GM19438 (cell line): ENCODE results near the gene DNAL1.
"Not testable (repeated sequence)": the region's sequence is repeated elsewhere in the genome, so short reads cannot be mapped to it uniquely, and the experiment has no call there.

Source experiments
- ATAC-seq: cut with Tn5 transposase; IDR thresholded peaks from one replicate; pipeline ENCODE4 v1.9.1; 2021; ENCODE audit warnings: low read depth; ENCODE audit not compliant: unreplicated experiment

The DNAL1 gene

DNA sequence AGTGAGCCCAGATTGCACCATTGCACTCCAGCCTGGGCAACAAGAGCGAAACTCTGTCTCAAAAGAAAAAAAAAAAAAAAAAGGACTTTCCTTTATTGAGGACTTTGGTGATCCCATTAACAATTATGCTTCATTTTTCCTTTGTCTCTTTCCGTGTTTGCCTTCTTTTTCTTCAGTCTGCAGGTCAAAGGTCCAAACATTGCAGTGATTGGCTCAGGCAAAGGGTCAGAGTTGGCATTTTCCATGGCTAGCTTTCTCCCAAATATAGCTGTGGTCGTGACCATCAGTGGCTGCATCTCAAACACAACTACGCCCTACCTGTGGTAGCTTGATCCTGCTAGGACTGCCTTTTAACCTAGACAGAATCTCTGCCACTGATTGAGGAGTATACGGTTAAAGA lies 7.0 kb upstream of the DNAL1 start:
- no peak for ATAC-seq

DNA sequence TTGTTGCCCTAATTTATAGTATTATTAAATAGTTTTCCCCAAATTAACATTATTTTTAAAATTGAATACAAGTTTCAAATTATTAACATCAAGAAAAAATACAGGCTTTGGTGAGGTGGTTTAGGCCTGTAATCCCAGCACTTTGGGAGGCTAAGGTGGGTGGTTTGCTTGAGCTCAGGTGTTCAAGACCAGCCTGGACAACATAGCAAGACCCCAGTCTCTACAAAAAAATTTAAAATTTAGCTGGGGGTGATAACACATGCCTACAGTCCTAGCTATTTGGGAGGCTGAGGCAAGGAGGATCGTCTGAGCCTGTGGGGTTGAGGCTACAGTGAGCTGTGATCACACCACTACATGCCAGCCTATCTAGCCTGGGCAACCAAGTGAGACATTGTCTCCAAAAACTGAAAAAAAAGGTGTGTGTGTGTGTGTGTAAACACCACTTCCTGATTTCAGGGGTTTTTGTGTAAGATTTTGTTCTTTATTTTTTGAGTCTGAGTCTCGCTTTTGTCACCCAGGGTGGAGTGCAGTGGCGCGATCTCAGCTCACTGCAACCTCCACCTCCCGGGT lies 3.9 kb upstream of the DNAL1 start:
- no peak for ATAC-seq

DNA sequence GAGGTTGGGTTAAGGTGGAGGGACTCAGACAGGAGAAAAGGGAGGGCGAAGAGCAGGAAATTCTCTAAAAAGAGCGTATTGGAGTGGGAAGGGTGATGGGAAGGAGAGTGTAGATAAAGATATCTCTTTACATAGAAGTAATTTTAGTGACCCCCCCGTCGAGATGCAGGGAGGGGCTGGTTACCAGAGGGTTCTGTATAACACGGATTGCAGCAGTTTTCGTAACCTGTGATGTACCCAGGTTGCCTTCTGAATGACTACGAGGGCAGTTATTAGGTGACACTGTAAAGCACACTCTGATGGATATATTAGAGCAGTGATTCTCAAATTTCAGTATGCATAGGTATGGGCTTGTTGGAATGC lies 443 bp downstream of the DNAL1 start:
- ATAC-seq: no peak

GRCh38 chr14:73651005-73651404 lies 6.2 kb downstream of the DNAL1 start:
- no peak for ATAC-seq

DNA sequence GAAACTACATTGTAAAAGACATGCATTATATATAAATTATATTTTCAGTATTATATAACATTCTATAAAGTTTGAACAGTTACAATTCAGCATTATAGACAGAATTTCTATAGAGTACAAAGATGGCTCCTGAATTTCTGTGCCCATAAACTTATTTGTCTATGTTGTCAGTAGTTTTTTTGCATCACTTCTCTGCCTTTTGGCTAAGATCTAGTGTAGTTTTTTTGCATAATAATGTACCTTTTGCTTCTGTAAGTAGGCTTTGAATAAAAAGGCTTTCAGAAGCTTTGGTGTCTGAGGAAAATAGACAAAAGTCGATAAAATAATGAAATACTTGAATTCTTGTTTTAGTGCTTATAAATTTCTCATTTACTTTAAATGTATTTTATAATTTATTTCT lies 11.1 kb downstream of the DNAL1 start:
- no peak for ATAC-seq

DNA sequence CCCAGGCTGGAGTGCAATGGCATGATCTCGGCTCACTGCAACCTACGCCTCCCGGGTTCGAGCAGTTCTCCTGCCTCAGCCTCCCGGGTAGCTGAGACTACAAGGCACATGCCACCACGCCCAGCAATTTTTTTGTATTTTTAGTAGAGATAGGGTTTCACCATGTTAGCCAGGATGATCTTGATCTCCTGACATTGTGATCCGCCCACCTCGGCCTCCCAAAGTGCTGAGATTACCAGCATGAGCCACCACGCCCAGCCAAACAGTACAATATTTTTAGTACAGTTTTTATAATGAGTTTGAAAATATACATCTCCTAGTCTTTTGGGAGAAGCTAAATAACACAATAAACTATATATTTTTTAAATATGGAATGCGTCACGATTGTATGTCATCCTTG lies 14.4 kb downstream of the DNAL1 start:
- not testable (repeated sequence) for ATAC-seq

GRCh38 chr14:73660511-73660910 lies 15.7 kb downstream of the DNAL1 start:
- ATAC-seq: no peak

DNA sequence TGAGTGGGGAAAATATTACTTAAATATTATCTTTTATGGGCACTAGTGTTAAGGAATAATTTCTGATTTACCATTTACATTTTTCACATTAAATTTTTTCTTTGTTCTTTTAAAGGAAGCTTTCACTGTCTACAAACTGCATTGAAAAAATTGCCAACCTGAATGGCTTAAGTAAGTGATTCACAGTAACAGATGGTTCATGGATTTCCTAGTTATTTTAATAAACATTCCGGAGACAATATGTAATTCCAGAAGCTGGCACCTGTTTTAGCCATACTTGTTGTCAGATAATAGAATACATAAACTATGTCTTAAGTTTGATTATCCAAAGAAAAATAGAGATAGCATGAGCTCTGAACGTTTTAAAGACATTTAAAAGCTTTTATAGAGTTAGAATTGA lies 17.1 kb downstream of the DNAL1 start:
- no peak for ATAC-seq

GRCh38 chr14:73662487-73662943 lies 17.7 kb downstream of the DNAL1 start:
- no peak for ATAC-seq

DNA sequence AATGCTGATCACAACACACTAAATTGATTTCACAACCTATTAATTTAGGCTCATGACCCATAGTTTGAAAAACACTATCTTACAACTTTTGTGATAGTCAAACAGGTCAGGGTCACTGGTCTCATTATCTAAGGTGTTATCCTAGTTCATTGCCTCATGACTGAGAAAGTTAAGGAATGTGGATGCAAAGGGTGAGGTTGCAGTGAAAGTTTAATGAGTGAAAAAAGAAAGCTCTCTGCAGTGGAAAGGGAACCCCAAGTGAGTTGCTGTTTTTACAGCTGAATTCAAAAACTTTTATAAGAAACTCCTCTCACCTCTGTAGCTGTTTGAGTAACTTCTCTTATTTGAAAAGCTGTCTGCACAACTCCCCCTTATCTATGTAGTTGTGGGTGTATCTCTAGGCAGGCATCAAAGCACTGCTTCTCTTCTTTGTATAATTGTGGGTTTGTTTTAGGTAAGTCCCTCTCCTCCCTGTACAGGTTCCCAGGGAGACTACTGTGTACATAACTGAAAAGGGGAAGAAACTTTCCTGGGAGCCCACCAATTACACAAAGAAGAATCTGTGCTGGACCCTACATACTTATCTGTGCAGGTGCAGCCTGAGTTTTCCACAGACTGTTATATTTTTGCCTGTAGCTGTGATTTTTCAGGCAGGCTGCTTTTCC lies 18.9 kb downstream of the DNAL1 start:
- ATAC-seq: no peak

- ATAC-seq: no peak
Measured at GRCh38 chr14:73665130-73665529, 20.3 kb downstream of the DNAL1 start.

DNA sequence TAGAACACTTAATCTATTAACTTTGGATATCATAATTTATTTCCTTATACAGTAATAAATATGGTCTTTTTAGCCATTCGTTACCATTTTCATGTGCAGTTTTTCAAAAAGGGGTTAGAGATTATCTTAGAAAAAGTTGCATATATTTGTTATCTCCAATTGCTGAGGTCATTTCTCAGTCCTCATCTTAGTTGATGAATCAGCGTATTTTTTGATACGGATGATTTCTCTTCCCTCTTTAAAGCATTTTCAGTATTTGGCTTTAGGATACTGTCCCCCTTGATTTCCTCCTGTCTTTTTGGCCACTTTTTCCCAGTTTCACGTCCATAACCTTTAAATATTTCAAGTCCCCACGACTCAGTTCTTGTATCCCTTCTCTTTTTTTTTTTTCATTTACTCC lies 21.8 kb downstream of the DNAL1 start:
- no peak for ATAC-seq

DNA sequence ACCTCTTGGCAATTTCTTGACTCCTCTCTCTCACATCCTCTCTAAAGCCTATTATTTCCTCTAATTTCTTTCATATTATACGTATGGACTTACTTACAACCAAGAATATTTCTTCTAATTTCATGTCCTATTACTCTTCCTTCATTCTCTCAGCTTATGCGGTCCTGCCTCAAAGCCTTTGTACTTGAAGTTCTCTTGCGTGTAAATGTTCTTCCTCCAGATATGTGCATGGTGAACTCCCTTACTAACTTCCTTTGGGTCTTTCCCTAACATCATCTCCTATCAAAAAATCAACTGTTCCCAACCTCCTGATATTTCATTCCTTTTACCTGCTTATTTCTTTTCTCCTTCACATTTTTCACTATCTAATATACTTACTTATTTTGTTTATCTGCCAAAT lies 23.1 kb downstream of the DNAL1 start:
- no peak for ATAC-seq

DNA sequence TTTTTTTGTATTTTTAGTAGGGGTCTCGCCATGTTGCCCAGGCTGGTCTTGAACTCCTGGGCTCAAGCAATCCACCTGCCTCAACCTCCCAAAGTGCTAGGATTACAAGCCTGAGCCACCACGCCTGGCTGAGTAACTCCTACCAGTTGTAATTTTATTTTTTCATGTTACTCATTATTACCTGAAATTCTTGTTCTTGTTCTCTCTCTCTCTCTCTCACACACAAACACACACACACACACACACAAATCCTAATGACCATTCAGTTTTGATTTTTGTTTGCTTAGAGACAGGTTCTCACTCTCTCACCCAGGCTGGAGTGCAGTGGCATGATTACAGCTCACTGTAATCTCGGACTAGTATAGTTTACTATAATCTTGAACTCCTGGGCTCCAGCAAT lies 30.2 kb downstream of the DNAL1 start:
- ATAC-seq: no peak

- ATAC-seq: no peak
Measured at GRCh38 chr14:73678698-73679097, 33.9 kb downstream of the DNAL1 start.

- no peak for ATAC-seq
Measured at GRCh38 chr14:73680821-73681220, 36.0 kb downstream of the DNAL1 start.

GRCh38 chr14:73684627-73685026 lies 39.8 kb downstream of the DNAL1 start:
- ATAC-seq: no peak

GRCh38 chr14:73685328-73685727 lies 40.5 kb downstream of the DNAL1 start:
- no peak for ATAC-seq

- ATAC-seq: no peak
Measured at GRCh38 chr14:73686901-73687300, 42.1 kb downstream of the DNAL1 start.

DNA sequence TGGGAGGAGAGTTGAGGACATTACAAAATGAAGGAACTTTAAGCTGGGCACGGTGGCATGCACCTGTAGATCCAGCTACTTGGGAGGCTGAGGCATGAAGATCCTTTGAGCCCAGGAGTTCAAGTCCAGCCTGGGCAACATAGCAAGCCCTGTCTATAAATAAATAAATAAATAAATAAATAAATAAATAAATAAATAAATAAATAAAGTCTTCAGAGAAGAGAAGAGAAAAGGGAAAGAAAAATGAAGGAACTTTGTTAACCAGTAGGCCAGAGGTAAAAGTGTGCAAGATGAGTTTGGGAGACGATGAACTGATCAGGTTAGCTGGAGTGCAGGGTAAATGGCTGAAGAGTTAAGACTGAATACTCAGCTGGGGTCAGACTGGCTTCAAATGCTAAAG lies 49.3 kb downstream of the DNAL1 start:
- no peak for ATAC-seq

DNA sequence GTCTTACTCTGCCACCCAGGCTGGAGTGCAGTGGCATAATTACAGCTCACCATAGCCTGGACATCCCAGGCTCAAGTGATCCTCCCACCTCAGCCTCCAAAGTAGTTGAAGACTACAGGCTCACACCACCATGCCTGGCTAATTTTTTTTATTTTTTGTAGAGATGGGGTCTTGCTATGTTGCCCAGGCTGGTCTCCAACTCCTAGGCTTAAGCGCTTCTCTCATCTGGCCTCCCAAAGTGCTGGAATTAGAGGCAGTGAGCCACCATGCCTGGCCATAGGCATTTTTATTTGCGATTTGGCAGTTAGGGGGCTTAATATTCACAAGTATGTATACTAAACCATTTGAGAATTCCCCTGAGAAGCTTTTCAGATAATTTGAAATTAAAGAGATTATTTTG lies 50.3 kb downstream of the DNAL1 start:
- no peak for ATAC-seq

DNA sequence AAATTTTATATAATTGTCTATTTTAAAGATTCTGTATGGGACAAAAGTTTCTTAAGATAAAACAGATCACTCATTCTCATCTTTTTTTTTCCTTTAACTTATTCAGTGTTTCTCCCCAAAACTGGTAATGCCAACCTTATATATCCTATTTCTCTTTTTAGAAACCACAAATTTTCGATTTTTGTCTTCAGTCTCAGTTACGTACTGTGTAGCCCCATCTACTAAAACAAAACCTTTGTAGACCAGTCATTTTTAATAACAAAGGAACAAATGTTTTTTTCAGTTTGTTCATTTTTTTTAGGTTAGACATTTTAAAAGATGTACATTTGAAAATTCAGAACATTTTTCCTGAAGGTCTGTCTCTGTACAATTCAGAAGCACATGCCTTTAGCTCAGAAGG lies 51.2 kb downstream of the DNAL1 start:
- peak; percentile 64 for ATAC-seq
